K562 (cell line): ENCODE results near the gene KCNK7. TPM values are rescaled to one million over a fixed set of nuclear protein-coding genes. Genes with fewer than 3 reads are reported as not detected.

ENCODE experiments used
- EGR1 ChIP-seq: fragments of 450-650 bp; conservative IDR thresholded peaks from 2 replicates; pipeline ENCODE4 v1.6.1; 2017; ENCODE audit warnings: mild to moderate bottlenecking
- GABPB1 ChIP-seq: sonication (generic); formaldehyde crosslinking; IDR thresholded peaks from 2 replicates; pipeline ENCODE4 v1.8.0; 2022; ENCODE audit warnings: mild to moderate bottlenecking, missing genetic modification reagents
- HDGF ChIP-seq: fragments of 450-650 bp; IDR thresholded peaks from 2 replicates; pipeline ENCODE4 v1.6.1; 2016
- HNRNPLL ChIP-seq: fragments of 200-400 bp; formaldehyde crosslinking; IDR thresholded peaks from 2 replicates; pipeline ENCODE4 v1.6.1; 2017; ENCODE audit warnings: low read length, low read depth, mild to moderate bottlenecking; ENCODE audit not compliant: poor library complexity, severe bottlenecking
- NFXL1 ChIP-seq: fragments of 450-650 bp; formaldehyde crosslinking; IDR thresholded peaks from 2 replicates; pipeline ENCODE4 v1.4.0; 2021; ENCODE audit warnings: mild to moderate bottlenecking
- NR2C2 ChIP-seq, 2 experiments: fragments of 200-800 bp in 1 of 2; sonication (Bioruptor generic) in 1 of 2; sonication (generic) in 1 of 2; formaldehyde crosslinking in 1 of 2; IDR thresholded peaks; 2 replicates each; pipeline versions ENCODE4 v1.6.1 to v1.8.0; 2016 to 2022; ENCODE audit warnings: mild to moderate bottlenecking in 1 of 2, missing compliant biosample characterization in 1 of 2, missing genetic modification characterization in 1 of 2, missing genetic modification reagents in 1 of 2
- NR2F6 ChIP-seq: fragments of 450-650 bp; formaldehyde crosslinking; IDR thresholded peaks from 2 replicates; pipeline ENCODE4 v1.4.0; 2020; ENCODE audit warnings: mild to moderate bottlenecking
- NRF1 ChIP-seq, 2 experiments: fragments of 450-650 bp; IDR thresholded peaks in 1 of 2; conservative IDR thresholded peaks in 1 of 2; 2 replicates each; pipeline ENCODE4 v1.6.1; 2014; ENCODE audit warnings: mild to moderate bottlenecking in 2 of 2
- PBX2 ChIP-seq, 2 experiments: IDR thresholded peaks in 1 of 2; conservative IDR thresholded peaks in 1 of 2; 2 replicates each; pipeline ENCODE4 v1.6.1; 2016; ENCODE audit warnings: low read depth in 2 of 2, mild to moderate bottlenecking in 1 of 2, missing compliant biosample characterization in 1 of 2, missing genetic modification characterization in 1 of 2, moderate library complexity in 1 of 2
- POLR2A ChIP-seq: fragments of 450-650 bp; conservative IDR thresholded peaks from 2 replicates; pipeline ENCODE4 v1.6.1; 2016
- POLR2AphosphoS5 ChIP-seq: IDR thresholded peaks from 2 replicates; pipeline ENCODE4 v1.6.1; 2011; ENCODE audit warnings: mild to moderate bottlenecking, low read depth, low read length, moderate library complexity; ENCODE audit not compliant: control insufficient read depth, insufficient read depth
- PRDM10 ChIP-seq: fragments of 450-650 bp; IDR thresholded peaks from 2 replicates; pipeline ENCODE4 v1.6.1; 2018; ENCODE audit not compliant: partially characterized antibody
- SIN3A ChIP-seq, 2 experiments: fragments of 150-350 bp in 1 of 2; IDR thresholded peaks; 2 replicates each; pipeline ENCODE4 v1.6.1; 2011 to 2016; ENCODE audit warnings: borderline replicate concordance in 2 of 2, low read depth in 2 of 2, low read length in 2 of 2, mild to moderate bottlenecking in 2 of 2, moderate library complexity in 2 of 2; ENCODE audit not compliant: control insufficient read depth in 1 of 2
- SMAD3 ChIP-seq: fragments of 450-650 bp; formaldehyde crosslinking; conservative IDR thresholded peaks from 2 replicates; pipeline ENCODE4 v1.4.0; 2020; ENCODE audit warnings: mild to moderate bottlenecking
- TBP ChIP-seq: optimal IDR thresholded peaks from 2 replicates; pipeline ENCODE3; 2011; ENCODE audit warnings: low read depth, low read length, improper control_type of control experiment
- TFAM ChIP-seq: fragments of 250-450 bp; sonication (Bioruptor Pico); conservative IDR thresholded peaks from 2 replicates; pipeline ENCODE4 v1.5.0; 2021; ENCODE audit warnings: mild to moderate bottlenecking, moderate library complexity
- VEZF1 ChIP-seq: fragments of 200-800 bp; sonication (Bioruptor generic); IDR thresholded peaks from 2 replicates; pipeline ENCODE4 v1.6.1; 2017; ENCODE audit warnings: missing genetic modification characterization, missing compliant biosample characterization
- ZNF165 ChIP-seq: fragments of 250-450 bp; sonication (Bioruptor Pico); IDR thresholded peaks from 2 replicates; pipeline ENCODE4 v1.4.0; 2020; ENCODE audit warnings: borderline replicate concordance
- ZNF76 ChIP-seq: fragments of 250-450 bp; sonication (Bioruptor Pico); IDR thresholded peaks from 2 replicates; pipeline ENCODE4 v1.4.0; 2020; ENCODE audit warnings: mild to moderate bottlenecking, moderate library complexity, borderline replicate concordance
- polyA plus RNA-seq, 8 experiments: library from polyadenylated mRNA; depleted of rRNA in 4 of 8; stranded (reverse) in 5 of 8; unstranded in 3 of 8; fragments of >200 nt; fragmentation: Nextera tagmentation in 2 of 8; fragmentation: Illumina TruSeq in 1 of 8; extraction: Ambion mirVana in 2 of 8; extraction: Trizol in 1 of 8; gene quantifications; 2 replicates each; pipeline versions ENCODE4 v1.2.1 to v1.2.3, GENCODE V29; 2011 to 2014; ENCODE audit warnings: inconsistent platforms in 1 of 8, missing spikeins in 1 of 8
- total RNA-seq, 7 experiments: library from RNA; depleted of rRNA in 6 of 7; stranded (reverse); fragments of >200 nt in 6 of 7; fragmentation: Illumina TruSeq in 2 of 7; extraction: Trizol in 2 of 7; gene quantifications; 2 replicates each; pipeline versions ENCODE4 v1.2.1 to v1.2.3, GENCODE V29; 2011 to 2021; ENCODE audit warnings: low replicate concordance in 1 of 7

KCNK7 gene
- total and polyA plus RNA-seq, 9 of the 15 experiments (the other 6 are each of a cell fraction or from before 2014, with no cell fraction given): 0.07 to 0.40 TPM; not detected in 7

- TF ChIP-seq TBP (peak; percentile 19), VEZF1 (CRISPR knock-in tag) (peak; percentile 84), HNRNPLL (peak; percentile 35), TFAM (no peak), GABPB1 (CRISPR knock-in tag) (peak; percentile 36; the same call in 1 of the 2 replicates), NRF1 (conservative IDR thresholded peaks at IDR 0.05 in 1 of 2, IDR thresholded peaks at IDR 0.05 in 1 of 2) (peak; percentile 35 to 44; a peak in 3 of 4 replicates), HDGF (no peak), NR2C2 (CRISPR knock-in tag; IDR thresholded peaks at IDR 0.05) (0 out of 2 replicates have a peak, but pooled peaks have one; percentile 15), NR2C2 (tag; IDR thresholded peaks at IDR 0.05) (peak; percentile 75; the same call in 1 of the 2 replicates), POLR2A (peak; percentile 56), NFXL1 (CRISPR knock-in tag) (no peak), SIN3A (IDR thresholded peaks at IDR 0.05; ENCODE audit: borderline replicate concordance in 2 of 2, control insufficient read depth in 1 of 2, low read depth in 2 of 2, low read length in 2 of 2) (0 out of 4 replicates have a peak, but pooled peaks of 1 of the 2 experiments have one; percentile 51), PRDM10 (peak; percentile 80), ZNF165 (CRISPR knock-in tag) (peak; percentile 57; the same call in 1 of the 2 replicates), SMAD3 (CRISPR knock-in tag) (no peak), EGR1 (peak; percentile 86), ZNF76 (0 out of 2 replicates have a peak, but pooled peaks have one; percentile 21), NR2F6 (no peak), PBX2 (CRISPR knock-in tag; IDR thresholded peaks at IDR 0.05; ENCODE audit: low read depth) (peak; percentile 46; the same call in 1 of the 2 replicates), PBX2 (tag; conservative IDR thresholded peaks at IDR 0.05; ENCODE audit: low read depth) (no peak; the same call in 1 of the 2 replicates), POLR2AphosphoS5 (peak; percentile 18; the same call in 1 of the 2 replicates)
These were observed 49.2 kb downstream of the KCNK7 start (continued) for GRCh38 chr11:65546217-65546958.
